HG03571 (cell line): ENCODE data around the gene LONP1.
"Not testable (repeated sequence)": the region's sequence is repeated elsewhere in the genome, so short reads cannot be mapped to it uniquely, and the experiment has no call there.

ENCODE experiments used
- ATAC-seq: cut with Tn5 transposase; IDR thresholded peaks from one replicate; pipeline ENCODE4 v1.9.1; 2021; ENCODE audit not compliant: unreplicated experiment

Gene LONP1, protein sequence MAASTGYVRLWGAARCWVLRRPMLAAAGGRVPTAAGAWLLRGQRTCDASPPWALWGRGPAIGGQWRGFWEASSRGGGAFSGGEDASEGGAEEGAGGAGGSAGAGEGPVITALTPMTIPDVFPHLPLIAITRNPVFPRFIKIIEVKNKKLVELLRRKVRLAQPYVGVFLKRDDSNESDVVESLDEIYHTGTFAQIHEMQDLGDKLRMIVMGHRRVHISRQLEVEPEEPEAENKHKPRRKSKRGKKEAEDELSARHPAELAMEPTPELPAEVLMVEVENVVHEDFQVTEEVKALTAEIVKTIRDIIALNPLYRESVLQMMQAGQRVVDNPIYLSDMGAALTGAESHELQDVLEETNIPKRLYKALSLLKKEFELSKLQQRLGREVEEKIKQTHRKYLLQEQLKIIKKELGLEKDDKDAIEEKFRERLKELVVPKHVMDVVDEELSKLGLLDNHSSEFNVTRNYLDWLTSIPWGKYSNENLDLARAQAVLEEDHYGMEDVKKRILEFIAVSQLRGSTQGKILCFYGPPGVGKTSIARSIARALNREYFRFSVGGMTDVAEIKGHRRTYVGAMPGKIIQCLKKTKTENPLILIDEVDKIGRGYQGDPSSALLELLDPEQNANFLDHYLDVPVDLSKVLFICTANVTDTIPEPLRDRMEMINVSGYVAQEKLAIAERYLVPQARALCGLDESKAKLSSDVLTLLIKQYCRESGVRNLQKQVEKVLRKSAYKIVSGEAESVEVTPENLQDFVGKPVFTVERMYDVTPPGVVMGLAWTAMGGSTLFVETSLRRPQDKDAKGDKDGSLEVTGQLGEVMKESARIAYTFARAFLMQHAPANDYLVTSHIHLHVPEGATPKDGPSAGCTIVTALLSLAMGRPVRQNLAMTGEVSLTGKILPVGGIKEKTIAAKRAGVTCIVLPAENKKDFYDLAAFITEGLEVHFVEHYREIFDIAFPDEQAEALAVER

DNA sequence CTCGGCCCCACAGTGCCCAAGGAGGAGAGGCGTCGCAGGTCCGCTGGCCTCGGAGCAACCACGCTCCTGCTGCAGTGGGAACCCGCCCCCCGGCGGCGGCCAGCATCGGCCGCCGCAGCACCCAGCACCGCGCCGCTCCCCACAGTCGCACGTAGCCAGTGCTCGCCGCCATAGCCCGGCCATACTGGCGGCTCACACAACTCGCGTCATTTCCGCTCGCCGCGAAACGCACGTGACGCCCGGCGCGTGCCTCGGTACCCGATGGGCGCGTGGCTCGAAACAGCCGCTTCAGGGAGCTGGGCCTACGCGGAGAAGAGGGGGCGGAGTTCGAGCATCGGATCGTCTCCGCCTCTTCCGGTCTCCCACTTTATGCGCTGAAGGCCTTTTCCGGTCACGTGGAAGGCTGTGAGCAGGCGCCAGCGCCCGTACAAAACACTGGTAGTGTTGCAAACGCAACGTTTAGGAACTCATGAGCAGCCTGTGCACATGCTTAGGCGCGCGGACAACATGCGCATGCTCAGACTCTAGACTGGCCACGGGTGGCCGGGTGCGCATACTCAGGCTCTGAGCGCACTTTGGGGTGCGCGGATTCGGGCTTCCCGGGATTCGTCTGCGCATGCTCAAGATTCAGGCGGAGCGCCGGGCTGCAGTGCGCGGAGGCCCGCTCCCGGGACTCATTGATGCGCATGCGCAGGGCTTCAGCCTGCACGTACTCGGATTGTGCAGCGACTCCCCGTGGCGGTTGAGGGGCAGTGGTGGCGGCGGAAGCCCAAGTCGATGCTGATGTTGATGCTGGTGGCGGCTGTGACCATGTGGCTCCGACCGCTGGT is at the start of gene LONP1, which contains the start of gene CATSPERD:
LONP1 (minus strand) TSS at position 186 of the 830 bp plus-strand sequence; CDS start at position 172, 14 bp downstream.
CATSPERD (plus strand) TSS at position 677 of the 830 bp plus-strand sequence; CDS start at position 778, 101 bp downstream.
- ATAC-seq, result peak; percentile 83

DNA sequence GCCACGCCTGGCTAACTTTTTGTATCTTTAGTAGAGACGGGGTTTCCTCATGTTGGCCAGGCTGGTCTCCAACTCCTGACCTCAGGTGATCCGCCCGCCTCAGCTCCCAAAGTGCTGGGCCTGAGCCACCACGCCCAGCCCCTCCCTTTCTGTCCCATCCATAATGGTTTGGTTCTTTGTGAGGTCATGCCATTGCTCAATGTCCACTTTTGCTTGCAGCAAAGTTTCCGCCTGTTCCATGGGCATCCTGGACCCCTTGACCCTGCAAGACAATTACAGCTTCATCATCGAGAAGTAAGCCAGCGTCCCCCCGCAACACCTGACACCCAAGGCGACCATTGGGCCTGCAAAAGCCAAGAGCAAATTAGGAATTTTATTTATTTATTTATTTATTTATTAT is 48.0 kb upstream of the LONP1 start:
- ATAC-seq, result no peak

DNA sequence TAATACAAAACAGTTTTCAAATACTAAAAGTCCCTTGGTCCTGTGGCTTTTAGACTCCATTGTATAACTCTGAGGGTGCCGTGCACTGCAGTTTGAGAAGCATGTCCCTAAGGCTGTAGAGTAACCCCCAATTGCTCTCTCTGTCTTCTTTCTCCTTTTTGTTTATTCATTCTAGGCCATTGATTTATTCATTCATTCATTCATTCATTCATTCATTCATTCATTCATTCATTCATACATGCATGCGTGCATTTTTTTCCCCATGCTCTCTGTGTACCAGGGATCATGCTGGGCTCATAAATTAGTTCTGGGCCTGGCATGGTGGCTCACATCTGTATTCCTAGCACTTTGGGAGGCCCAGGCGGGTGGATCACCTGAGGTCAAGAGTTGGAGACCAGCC is 45.3 kb upstream of the LONP1 start:
- ATAC-seq, result no peak

DNA sequence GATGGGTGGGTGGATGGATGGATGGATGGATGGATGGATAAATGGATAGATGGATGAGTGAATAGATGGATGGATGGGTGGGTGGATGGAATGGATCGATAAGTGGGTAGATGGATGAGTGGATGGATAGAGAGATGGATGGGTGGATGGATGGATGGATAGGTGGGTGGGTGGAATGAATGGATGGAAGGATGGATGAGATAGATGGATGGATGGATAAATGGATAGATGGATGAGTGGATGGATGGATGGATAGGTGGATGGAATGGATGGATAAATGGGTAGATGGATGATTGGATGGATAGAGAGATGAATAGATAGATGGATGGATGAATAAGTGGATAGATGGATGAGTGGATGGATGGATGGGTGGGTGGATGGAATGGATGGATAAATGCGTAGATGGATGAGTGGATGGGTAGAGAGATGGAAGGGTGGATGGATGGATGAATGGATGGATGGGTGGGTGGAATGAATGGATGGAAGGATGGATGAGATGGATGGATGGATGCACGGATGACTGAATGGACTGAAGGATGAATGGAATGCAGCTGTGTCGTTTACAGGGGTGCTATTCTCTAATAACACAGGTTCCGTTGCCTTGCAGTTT is 42.8 kb upstream of the LONP1 start:
- ATAC-seq, result no peak

DNA sequence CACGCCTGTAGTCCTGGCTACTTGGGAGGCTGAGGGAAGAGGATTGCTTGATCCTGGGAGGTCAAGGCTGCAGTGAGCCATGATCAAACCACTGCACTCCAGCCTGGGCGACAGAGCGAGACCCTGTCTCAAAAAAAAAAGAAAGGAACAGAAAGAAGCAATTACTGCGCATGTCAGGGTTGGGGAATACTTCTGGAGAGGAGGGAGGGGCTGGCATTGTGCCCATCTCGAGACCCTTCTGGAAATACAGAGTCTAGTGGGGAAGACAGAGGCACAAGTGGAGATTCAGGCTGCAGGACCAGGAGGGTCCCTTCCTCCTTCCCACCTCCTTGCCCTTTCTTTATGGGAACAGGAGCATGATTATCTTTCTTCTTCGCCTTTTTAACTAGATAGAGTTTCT is 33.8 kb upstream of the LONP1 start:
- no peak for ATAC-seq

DNA sequence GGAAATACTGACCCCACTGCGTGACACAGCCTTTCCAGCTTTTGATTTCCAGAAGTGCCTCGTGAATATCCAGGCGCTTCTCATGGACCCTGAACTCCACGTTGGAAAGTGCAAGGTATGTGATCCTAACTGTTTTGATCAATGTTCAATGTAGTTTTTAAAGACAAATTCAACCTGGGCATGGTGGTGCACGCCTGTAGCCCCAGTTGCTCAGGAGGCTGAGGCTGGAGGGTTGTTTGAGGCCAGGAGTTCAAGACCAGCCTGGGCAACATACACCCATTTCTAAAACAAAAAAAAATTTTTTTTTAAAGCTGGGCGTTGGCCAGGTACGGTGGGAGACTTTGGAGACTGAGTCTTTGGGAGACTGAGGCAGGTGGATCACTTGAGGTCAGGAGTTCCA is 31.8 kb upstream of the LONP1 start:
- ATAC-seq, result no peak

DNA sequence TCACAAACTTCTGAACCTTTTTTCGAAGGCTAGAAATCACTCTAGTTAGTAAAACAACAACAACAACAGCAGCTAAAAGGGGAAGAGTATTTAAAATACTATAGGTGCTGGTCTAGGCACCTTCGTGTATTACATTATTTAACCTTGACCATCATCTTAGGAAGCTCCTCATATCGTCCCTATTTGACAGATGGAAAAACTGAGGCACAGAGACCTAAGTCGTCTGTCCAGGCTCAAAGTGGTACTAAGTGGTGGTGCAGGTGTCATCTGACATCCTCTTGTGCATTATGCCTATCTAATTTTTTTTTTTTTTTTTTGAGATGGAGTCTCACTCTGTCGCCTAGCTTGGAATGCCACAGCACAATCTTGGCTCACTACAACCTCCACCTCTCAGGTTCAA is 29.6 kb upstream of the LONP1 start:
- no peak for ATAC-seq

DNA sequence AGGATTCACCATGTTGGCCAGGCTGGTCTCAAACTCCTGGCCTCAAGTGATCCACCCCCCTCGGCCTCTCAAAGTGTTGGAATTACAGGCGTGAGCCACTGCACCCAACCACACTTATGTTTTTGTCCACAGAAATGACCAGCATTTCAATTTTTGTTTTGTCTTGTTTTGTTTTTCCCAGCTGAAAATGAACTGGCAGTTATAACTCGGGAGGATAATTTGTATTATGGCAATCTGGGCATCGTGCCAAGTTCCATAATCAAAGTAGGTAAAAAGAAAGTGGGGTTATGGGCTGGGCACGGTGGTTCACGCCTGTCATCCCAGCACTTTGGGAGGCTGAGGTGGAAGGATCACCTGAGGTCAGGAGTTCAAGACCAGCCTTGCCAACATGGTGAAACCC is 29.0 kb upstream of the LONP1 start:
- ATAC-seq, result not testable (repeated sequence)

DNA sequence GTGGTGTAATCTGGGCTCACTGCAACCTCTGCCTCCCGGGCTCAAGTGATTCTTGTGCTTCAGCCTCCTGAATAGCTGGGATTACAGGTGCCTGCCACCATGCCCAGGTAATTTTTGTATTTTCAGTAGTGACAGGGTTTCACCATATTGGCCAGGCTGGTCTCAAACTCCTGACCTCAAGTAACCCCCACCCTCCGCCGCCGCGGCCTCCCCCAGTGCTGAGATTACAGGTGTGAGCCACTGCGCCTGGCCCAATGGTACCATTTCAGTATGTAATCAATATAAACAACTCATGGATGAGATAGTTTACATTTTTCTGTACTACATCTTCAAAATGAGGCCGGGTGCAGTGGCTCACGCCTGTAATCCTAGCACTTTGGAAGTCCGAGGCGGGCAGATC is 25.1 kb upstream of the LONP1 start:
- ATAC-seq, result not testable (repeated sequence)

DNA sequence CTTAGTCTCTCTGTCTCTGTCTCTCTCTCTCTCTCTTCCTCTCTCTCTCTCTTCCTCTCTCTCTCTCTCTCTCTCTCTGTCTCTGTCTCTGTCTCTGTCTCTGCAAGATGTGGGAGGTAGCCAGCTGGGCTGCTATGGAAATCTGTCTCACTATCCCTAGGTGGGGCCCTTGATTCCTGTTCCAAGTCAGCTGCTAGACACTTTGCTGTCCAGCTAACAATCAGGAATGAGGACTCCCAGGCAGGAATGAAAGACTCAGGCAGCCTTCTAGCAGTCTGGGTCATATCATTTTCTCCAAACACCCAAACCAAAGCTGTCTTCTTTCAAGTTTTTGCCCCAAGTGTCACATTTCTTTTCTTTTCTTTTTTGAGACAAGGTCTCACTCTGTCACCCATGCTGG is 23.7 kb upstream of the LONP1 start:
- ATAC-seq, result no peak

DNA sequence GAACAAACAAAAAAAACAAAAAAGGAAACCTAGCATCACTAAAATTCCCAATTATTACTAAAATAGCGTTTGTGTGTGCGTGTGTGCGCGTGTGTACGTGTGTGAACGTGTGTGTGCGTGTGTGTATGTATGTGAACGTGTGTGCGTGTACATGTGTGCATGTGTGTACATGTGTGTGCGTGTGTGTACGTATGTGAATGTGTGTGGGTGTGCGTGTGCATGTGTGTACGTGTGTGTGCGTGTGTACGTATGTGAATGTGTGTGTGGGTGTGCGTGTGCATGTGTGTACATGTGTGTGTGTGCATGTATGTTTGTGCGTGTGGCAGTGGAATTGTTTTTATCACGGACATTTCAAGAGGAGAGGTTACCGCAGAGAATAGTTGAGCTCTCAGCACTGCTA is 22.1 kb upstream of the LONP1 start:
- no peak for ATAC-seq

DNA sequence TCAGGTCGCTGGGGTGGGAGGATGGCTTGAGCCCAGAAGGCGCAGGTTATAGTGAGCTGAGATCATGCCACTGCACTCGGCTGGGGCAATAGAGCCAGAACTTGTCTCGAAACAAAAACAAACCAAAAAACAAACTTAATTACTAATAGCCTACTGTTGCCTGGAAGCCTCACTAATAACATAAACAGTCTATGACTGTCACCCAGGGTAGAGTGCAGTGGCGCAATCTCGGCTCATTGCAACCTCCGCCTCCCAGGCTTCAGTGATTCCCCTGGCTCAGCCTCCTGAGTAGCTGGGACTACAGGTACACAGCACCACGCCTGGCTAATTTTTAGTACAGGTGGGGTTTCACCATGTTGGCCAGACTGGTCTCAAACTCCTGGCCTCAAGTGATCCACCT is 18.5 kb upstream of the LONP1 start:
- no peak for ATAC-seq

DNA sequence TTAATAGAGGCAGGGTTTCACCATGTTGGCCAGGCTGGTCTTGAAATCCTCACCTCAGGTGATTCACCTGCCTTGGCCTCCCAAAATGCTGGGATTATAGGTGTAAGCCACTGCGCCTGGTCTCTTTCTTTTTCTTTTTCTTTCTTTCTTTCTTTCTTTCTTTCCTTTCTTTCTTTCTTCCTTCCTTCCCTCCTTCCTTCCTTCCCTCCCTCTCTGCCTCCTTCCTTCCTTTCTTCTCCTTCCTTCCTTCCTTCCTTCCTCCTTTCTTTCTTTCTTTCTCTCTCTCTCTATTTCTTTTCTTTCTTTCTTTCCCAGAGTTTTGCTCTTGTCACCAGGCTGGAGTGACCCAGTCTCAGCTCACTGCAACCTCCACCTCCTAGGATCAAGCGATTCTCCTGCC is 13.2 kb upstream of the LONP1 start:
- not testable (repeated sequence) for ATAC-seq

DNA sequence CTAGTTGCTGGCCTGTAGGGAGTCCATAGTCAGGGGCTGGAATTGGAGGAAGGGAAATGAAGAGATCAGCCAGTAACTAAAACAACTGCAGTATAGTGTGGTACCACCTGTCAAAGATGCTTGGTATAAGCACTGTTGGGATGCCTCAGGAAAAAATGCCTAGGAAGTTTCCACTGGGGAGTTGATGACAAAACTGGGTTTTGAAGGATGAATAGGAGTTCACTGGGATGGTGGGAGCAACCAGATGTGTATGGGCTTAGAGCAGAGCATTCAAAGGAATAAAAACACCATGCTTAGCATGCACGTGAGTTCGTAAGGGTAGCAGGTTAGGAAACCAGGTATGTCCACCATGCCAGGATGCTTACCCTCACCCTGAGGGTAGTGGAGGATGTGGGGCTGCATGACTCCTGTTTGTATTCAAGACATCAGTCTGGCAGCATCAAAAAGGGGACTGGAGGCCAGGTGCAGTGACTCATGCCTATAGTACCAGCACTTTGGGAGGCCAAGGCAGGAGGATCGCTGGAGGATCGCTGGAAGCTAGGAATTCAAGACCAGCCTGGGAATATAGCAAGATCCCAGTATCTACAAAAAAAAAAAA is 7.6 kb upstream of the LONP1 start:
- ATAC-seq, result no peak

DNA sequence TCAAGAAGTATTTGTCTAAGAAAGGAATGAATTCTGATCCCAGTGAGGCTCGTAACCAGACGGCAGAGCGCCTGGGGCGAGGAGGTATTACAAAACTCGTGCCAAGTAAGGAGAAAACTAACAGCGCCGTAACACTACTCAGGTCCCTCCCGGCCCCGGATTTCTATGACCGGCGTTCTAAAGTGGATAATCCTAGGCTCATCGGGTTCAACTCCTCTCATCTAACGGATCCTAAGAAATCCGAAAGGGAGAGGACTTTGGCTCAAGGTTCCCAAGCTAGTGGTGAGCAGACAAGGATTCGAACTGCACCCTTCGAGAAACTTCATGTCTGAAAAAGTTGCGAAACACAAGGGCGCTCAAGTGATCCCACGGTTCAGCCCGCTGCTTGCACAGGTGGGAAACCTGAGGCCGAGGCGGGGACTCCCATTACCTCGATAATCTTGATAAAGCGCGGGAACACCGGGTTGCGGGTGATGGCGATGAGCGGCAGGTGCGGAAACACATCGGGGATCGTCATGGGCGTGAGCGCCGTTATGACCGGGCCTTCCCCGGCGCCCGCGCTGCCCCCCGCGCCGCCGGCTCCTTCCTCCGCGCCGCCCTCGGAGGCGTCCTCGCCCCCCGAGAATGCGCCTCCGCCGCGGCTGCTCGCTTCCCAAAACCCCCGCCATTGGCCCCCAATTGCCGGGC is 529 bp downstream of the LONP1 start:
- ATAC-seq, result no peak

DNA sequence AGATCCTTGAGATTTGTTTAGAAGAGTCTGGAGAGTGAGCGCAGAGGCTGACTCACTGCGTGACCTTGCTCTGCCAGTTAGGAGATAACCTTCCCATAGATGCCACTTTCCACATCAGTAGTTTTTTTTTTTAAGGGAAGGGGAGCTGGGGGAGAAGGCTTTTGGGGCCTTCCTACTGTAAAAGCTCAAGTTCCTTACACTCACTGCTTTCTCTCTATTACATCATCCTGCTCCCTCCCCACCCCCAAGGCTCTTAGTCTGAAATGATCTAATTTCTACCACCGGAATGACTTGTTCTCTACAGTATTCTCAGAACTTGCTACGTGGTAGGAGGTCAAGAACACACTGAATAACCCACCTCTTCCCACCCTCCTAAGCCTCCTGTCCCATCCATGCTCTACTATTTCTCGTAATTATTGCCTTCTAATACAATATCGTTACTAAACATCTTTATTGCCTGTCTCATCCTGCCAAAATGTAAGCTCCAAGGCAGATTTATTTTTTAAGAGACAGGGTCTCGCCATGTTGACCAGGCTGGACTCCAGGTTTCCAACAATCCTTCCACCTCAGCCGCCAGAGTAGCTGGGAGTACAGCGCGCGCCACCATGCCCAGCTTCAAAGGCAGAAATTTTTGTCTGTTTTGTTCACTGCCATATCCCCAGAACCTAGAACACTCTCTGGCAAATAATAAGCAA is 1.2 kb downstream of the LONP1 start:
- ATAC-seq, result no peak

DNA sequence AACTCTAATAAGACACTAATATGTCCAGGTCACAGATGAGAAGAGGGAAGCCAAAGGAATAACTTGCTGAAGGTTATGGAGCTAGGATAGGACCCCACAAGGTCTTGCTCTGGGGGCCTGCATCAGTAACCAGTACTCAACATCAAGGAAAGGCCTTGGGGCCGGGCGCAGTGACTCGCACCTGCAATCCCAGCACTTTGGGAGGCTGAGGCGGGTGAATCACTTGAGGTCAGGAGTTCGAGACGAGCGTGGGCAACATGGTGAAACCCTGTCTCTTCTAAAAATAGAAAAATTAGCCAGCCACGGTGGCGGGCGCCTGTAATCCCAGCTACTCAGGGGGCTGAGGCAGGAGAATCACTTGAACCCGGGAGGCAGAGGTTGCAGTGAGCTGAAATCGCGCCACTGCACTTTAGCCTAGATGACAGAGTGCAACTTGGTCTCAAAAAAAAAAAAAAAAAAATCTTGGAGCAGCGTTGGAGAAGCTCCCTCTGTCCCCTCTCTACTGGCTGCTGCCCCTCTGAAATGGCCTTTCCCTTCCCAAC is 1.8 kb downstream of the LONP1 start:
- no peak for ATAC-seq

DNA sequence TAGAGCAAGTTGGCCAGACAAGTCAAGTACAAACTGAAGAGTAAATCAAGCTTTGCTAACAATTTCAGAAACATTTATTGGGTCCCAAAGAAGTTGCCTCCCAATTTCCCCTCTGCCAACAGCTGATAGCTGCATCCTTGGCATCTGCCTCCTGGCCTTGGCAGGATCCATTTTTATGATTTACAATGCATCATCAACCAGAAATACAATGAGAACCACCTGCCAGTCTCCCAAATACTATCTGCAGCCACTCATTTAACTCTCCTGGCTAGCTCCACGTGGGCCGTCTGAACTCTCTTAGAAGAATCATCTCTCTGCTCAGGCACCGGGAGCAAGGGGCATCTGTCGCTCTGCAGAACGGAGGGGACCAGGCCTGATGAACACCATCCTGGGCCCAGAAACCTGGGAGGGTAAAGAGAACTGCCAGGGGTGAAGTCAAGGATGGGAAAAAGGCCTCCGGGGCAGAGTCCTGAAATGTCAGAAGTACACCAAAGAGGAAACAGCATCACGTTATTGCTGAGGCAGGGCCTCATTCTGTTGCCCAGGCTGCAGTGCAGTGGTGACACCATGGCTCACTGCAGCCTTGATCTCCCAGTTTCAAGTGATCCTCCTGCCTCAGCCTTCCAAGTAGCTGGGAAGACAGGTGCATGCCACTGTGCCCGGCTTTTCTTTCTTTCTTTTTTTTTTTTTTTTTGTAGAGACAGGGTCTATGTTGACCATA is 2.6 kb downstream of the LONP1 start:
- ATAC-seq, result no peak
